DMS114 treated with DMSO at 0.1 percent for 48 hours (cell line): ENCODE results near the gene ZNF521.
"Not testable (repeated sequence)": the region's sequence is repeated elsewhere in the genome, so short reads cannot be mapped to it uniquely, and the experiment has no call there.

Experiments
- DNase-seq: peaks from one replicate; lab custom pipeline; 2025; ENCODE audit not compliant: unreplicated experiment; lab: John Stamatoyannopoulos, UW

ZNF521 gene

GRCh38 chr18:25291150-25291549 lies 60.8 kb downstream of the ZNF521 start:
- DNase-seq, result no peak

GRCh38 chr18:25289001-25289631 lies 62.9 kb downstream of the ZNF521 start:
- no peak for DNase-seq

- no peak for DNase-seq
Observed at GRCh38 chr18:25288340-25288938, 63.5 kb downstream of the ZNF521 start.

- no peak for DNase-seq
Observed at GRCh38 chr18:25287106-25287505, 64.9 kb downstream of the ZNF521 start.

GRCh38 chr18:25284861-25285550 lies 67.0 kb downstream of the ZNF521 start:
- DNase-seq, result no peak

- no peak for DNase-seq
Observed at GRCh38 chr18:25284281-25284680, 67.7 kb downstream of the ZNF521 start.

- no peak for DNase-seq
Observed at GRCh38 chr18:25283781-25284180, 68.2 kb downstream of the ZNF521 start.

- DNase-seq, result no peak
Observed at GRCh38 chr18:25282896-25283703, 68.9 kb downstream of the ZNF521 start.

- DNase-seq, result no peak
Observed at GRCh38 chr18:25282282-25282681, 69.7 kb downstream of the ZNF521 start.

GRCh38 chr18:25281556-25281955 lies 70.4 kb downstream of the ZNF521 start:
- DNase-seq, result no peak

- no peak for DNase-seq
Observed at GRCh38 chr18:25279961-25280360, 72.0 kb downstream of the ZNF521 start.

- DNase-seq, result no peak
Observed at GRCh38 chr18:25279556-25279955, 72.4 kb downstream of the ZNF521 start.

GRCh38 chr18:25279133-25279532 lies 72.8 kb downstream of the ZNF521 start:
- no peak for DNase-seq

- DNase-seq, result no peak
Observed at GRCh38 chr18:25278394-25278793, 73.6 kb downstream of the ZNF521 start.

GRCh38 chr18:25275412-25276001 lies 76.5 kb downstream of the ZNF521 start:
- DNase-seq, result no peak

GRCh38 chr18:25274926-25275325 lies 77.0 kb downstream of the ZNF521 start:
- no peak for DNase-seq

- DNase-seq, result not testable (repeated sequence)
Observed at GRCh38 chr18:25266931-25267527, 84.9 kb downstream of the ZNF521 start.

- DNase-seq, result no peak
Observed at GRCh38 chr18:25262920-25263319, 89.0 kb downstream of the ZNF521 start.

GRCh38 chr18:25261768-25262167 lies 90.2 kb downstream of the ZNF521 start:
- no peak for DNase-seq

- DNase-seq, result no peak
Observed at GRCh38 chr18:25256439-25256838, 95.5 kb downstream of the ZNF521 start.

GRCh38 chr18:25253779-25254178 lies 98.2 kb downstream of the ZNF521 start:
- no peak for DNase-seq
